SK-N-SH (cell line): ENCODE results near the gene CHRM5. TPM values are rescaled to one million over a fixed set of nuclear protein-coding genes. Genes with fewer than 3 reads are reported as not detected.

Experiments
- CTCF ChIA-PET: fragments of 300-600, 350-600 bp; formaldehyde crosslinking; extraction: SDS; loops from one replicate; lab custom pipeline; 2021; lab: Yijun Ruan, JAX
- POLR2A ChIA-PET: fragments of 350-600 bp; sonication (Branson Sonifier 250); formaldehyde crosslinking; extraction: SDS; loops from one replicate; lab custom pipeline; 2020; ENCODE audit warnings: antibody characterized with exemption, inconsistent platforms; lab: Yijun Ruan, JAX
- DNase-seq: peaks from one replicate; pipeline ENCODE4 v3.0.0; 2012
- H2AFZ ChIP-seq: fragments of 200-600 bp; sonication (generic); 2 replicates; pipeline ENCODE4 v1.8.1; 2016; ENCODE audit warnings: antibody characterized with exemption, mild to moderate bottlenecking, low read depth
- H3F3A ChIP-seq: fragments of 200-600 bp; sonication (generic); replicated peaks from 2 replicates; pipeline ENCODE3; 2016; ENCODE audit warnings: antibody characterized with exemption, mild to moderate bottlenecking; ENCODE audit not compliant: insufficient read depth
- H3K27ac ChIP-seq, 2 experiments: fragments of 200-500 bp in 1 of 2; fragments of 200-600 bp in 1 of 2; sonication (Bioruptor generic) in 1 of 2; sonication (generic), shearing (Covaris generic) in 1 of 2; 2 replicates each; pipeline versions ENCODE4 v1.5.1 to v1.6.1; 2014 to 2016; ENCODE audit warnings: low read depth in 2 of 2, inconsistent platforms in 1 of 2, low read length in 1 of 2, mild to moderate bottlenecking in 1 of 2, mixed read lengths in 1 of 2
- H3K27me3 ChIP-seq: fragments of 200-600 bp; sonication (generic), shearing (Covaris generic); 2 replicates; pipeline ENCODE4 v1.6.1; 2016; ENCODE audit warnings: mixed run types; ENCODE audit not compliant: insufficient read depth
- H3K36me3 ChIP-seq, 2 experiments: fragments of 200-500 bp in 1 of 2; fragments of 200-600 bp in 1 of 2; sonication (Bioruptor generic) in 1 of 2; sonication (generic) in 1 of 2; replicated peaks in 1 of 2; 2 replicates each; pipeline versions ENCODE3 to v1.5.1; 2014 to 2016; ENCODE audit warnings: low read length in 1 of 2, mild to moderate bottlenecking in 1 of 2; ENCODE audit not compliant: insufficient read depth in 2 of 2, control insufficient read depth in 1 of 2
- H3K4me1 ChIP-seq, 2 experiments: fragments of 200-500 bp in 1 of 2; fragments of 200-600 bp in 1 of 2; sonication (Bioruptor generic) in 1 of 2; sonication (generic), shearing (Covaris generic) in 1 of 2; 2 replicates each; pipeline versions ENCODE4 v1.5.1 to v1.6.1; 2014 to 2016; ENCODE audit warnings: low read depth in 1 of 2, low read length in 1 of 2, mixed run types in 1 of 2; ENCODE audit not compliant: insufficient read depth in 2 of 2, control insufficient read depth in 1 of 2
- H3K4me2 ChIP-seq: fragments of 200-600 bp; sonication (generic), shearing (Covaris generic); 2 replicates; pipeline ENCODE4 v1.6.1; 2017; ENCODE audit warnings: mixed run types
- H3K4me3 ChIP-seq, 2 experiments: fragments of 200-500 bp in 1 of 2; fragments of 200-600 bp in 1 of 2; sonication (Bioruptor generic) in 1 of 2; sonication (generic), shearing (Covaris generic) in 1 of 2; 2 replicates each; pipeline versions ENCODE4 v1.5.1 to v1.8.1; 2014 to 2016; ENCODE audit warnings: low read depth in 2 of 2, inconsistent platforms in 1 of 2, low read length in 1 of 2, mild to moderate bottlenecking in 1 of 2, mixed read lengths in 1 of 2, moderate library complexity in 1 of 2
- H3K79me2 ChIP-seq: fragments of 200-600 bp; sonication (generic); 2 replicates; pipeline ENCODE4 v1.8.1; 2017; ENCODE audit warnings: mild to moderate bottlenecking; ENCODE audit not compliant: insufficient read depth
- H3K9ac ChIP-seq: fragments of 200-600 bp; sonication (generic); 2 replicates; pipeline ENCODE4 v1.6.1; 2017; ENCODE audit warnings: mixed run types
- H3K9me2 ChIP-seq: fragments of 200-600 bp; sonication (generic); 2 replicates; pipeline ENCODE4 v1.6.1; 2017; ENCODE audit warnings: mixed run types
- H3K9me3 ChIP-seq: fragments of 200-600 bp; sonication (generic); 2 replicates; pipeline ENCODE4 v1.6.1; 2017; ENCODE audit warnings: mixed run types, mild to moderate bottlenecking, moderate library complexity
- H4K20me1 ChIP-seq: fragments of 200-600 bp; sonication (generic); 2 replicates; pipeline ENCODE4 v1.6.1; 2017; ENCODE audit warnings: mild to moderate bottlenecking, mixed run types; ENCODE audit not compliant: insufficient read depth
- CHD2 ChIP-seq: fragments of 150-350 bp; IDR thresholded peaks from 2 replicates; pipeline ENCODE4 v1.6.1; 2018; ENCODE audit warnings: low read length; ENCODE audit not compliant: partially characterized antibody
- ELF1 ChIP-seq: IDR thresholded peaks from 2 replicates; pipeline ENCODE4 v1.4.0; 2012
- EZH2phosphoT487 ChIP-seq: fragments of 200-600 bp; sonication (generic); IDR thresholded peaks from 2 replicates; pipeline ENCODE4 v1.6.1; 2017; ENCODE audit warnings: low read depth, mixed run types, mild to moderate bottlenecking, antibody characterized with exemption, moderate library complexity, borderline replicate concordance
- FOSL2 ChIP-seq: IDR thresholded peaks from 2 replicates; pipeline ENCODE4 v1.4.0; 2012; ENCODE audit warnings: low read depth, mild to moderate bottlenecking, moderate library complexity, borderline replicate concordance
- FOXJ3 ChIP-seq: sonication (generic); formaldehyde crosslinking; IDR thresholded peaks from 2 replicates; pipeline ENCODE4 v1.5.1; 2020; ENCODE audit warnings: mild to moderate bottlenecking, missing genetic modification reagents
- FOXM1 ChIP-seq: IDR thresholded peaks from 2 replicates; pipeline ENCODE4 v1.4.0; 2012; ENCODE audit warnings: low read depth, mild to moderate bottlenecking
- GATA2 ChIP-seq: sonication (generic); formaldehyde crosslinking; IDR thresholded peaks from 2 replicates; pipeline ENCODE4 v1.5.0; 2020; ENCODE audit warnings: mild to moderate bottlenecking, missing genetic modification reagents
- MXI1 ChIP-seq: IDR thresholded peaks from 2 replicates; pipeline ENCODE4 v1.6.1; 2012; ENCODE audit warnings: mild to moderate bottlenecking, low read depth, low read length, improper control_type of control experiment
- RAD21 ChIP-seq: IDR thresholded peaks from 2 replicates; pipeline ENCODE4 v1.6.1; 2012; ENCODE audit warnings: mild to moderate bottlenecking, low read length
- RCOR1 ChIP-seq: fragments of 150-350 bp; IDR thresholded peaks from 2 replicates; pipeline ENCODE4 v1.6.1; 2017; ENCODE audit warnings: antibody characterized with exemption, low read length
- RFX5 ChIP-seq: IDR thresholded peaks from 2 replicates; pipeline ENCODE4 v1.6.1; 2012; ENCODE audit warnings: mild to moderate bottlenecking, improper control_type of control experiment, low read length
- RXRA ChIP-seq: IDR thresholded peaks from 2 replicates; pipeline ENCODE4 v1.4.0; 2012; ENCODE audit warnings: low read depth, mild to moderate bottlenecking, borderline replicate concordance
- TAF1 ChIP-seq: IDR thresholded peaks from 2 replicates; pipeline ENCODE4 v1.6.1; 2012; ENCODE audit warnings: low read depth, mild to moderate bottlenecking, low read length, moderate library complexity, borderline replicate concordance
- TCF12 ChIP-seq: IDR thresholded peaks from 2 replicates; pipeline ENCODE4 v1.4.0; 2012
- TEAD4 ChIP-seq: IDR thresholded peaks from 2 replicates; pipeline ENCODE4 v1.4.0; 2012; ENCODE audit warnings: mild to moderate bottlenecking, borderline replicate concordance; ENCODE audit not compliant: insufficient read depth
- USF1 ChIP-seq: IDR thresholded peaks from 2 replicates; pipeline ENCODE4 v1.4.0; 2012; ENCODE audit warnings: low read depth, borderline replicate concordance
- YY1 ChIP-seq: IDR thresholded peaks from 2 replicates; pipeline ENCODE4 v1.4.0; 2012; ENCODE audit warnings: low read depth, mild to moderate bottlenecking
- ZBTB33 ChIP-seq: IDR thresholded peaks from 2 replicates; pipeline ENCODE4 v1.4.0; 2012; ENCODE audit warnings: low read depth, borderline replicate concordance
- WGBS: methylation state at CpG from one replicate; pipeline ENCODE4 v1.1.6; 2017; ENCODE audit warnings: low lambda C conversion rate; 5-methylcytosine and 5-hydroxymethylcytosine counted together
- polyA plus RNA-seq, 3 experiments: library from polyadenylated mRNA; depleted of rRNA; stranded (reverse); fragments of >200 nt; gene quantifications; 2 replicates each; pipeline ENCODE4 v1.2.3, GENCODE V29; 2012

The CHRM5 gene
- polyA plus RNA-seq, 1 of the 3 experiments (the other 2 are of a cell fraction) = 0.03 TPM

DNA sequence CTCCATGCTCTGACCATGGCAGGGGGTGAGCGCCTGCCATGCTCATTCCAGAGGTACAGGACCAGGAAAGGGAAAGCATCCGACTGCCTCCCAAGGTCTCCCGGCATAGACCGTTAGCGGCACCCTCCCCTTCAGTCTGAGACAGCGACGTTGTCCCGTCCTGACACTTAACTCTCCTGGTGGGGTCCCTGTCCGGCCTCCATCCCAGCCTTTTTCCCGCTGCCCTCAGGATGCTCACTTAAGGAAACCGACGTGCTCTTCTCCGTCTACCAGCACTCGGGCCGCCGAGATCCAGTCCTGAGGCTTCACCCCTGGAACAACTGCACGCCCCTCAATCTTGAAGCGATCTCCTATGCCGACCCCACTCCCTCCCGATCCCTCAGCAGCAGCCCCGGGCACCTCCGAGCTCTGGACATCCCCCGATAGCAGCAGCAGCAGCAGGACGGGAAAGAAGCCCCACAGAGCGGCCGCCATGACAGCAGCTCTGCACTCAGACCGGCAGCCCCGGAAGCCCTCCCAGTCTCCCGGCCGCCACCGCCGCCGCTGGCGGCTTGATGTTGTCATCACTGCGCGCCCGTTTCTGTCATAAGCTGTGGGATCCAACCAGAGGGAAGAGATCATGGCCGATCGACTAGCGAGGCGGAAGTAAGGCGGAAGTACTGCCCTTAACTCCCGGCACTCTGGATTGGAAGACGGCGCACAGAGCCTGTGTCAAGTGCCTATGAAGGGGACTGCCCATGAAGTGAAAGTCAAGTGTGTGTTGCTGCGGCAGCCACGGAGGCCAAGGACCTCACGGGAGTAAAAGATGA is 133.3 kb downstream of the CHRM5 start, which contains the start of the genes EMC7 and PGBD4 (continued):
- TF ChIP-seq MXI1 (peak; percentile 97), FOXM1 (no peak), RXRA (no peak), TAF1 (peak; percentile 81), FOXJ3 (CRISPR knock-in tag) (no peak), YY1 (peak; percentile 95), USF1 (no peak), TEAD4 (no peak), CHD2 (peak; percentile 90), RFX5 (no peak), RCOR1 (no peak), ZBTB33 (no peak), RAD21 (no peak), FOSL2 (no peak)

- H3K36me3 ChIP-seq = no peaks in the 10 kb centered on the region
- no peaks in the 10 kb centered on the region for H3K9me2 ChIP-seq
- TF ChIP-seq TCF12 (no peak), USF1 (peak; percentile 91), EZH2phosphoT487 (no peak), FOXM1 (no peak), RXRA (no peak), ELF1 (no peak), CHD2 (no peak), GATA2 (CRISPR knock-in tag) (no peak)
- CTCF ChIA-PET = interaction anchor here (0.9 to 1.2 kb wide), 3 partner anchors 8 to 265 kb away, joined by 3 to 4 read pairs (median 3); partner anchors contain the start of genes KATNBL1 and LPCAT4
- peak overlapping the region; percentile 71 for H3K4me2 ChIP-seq
- peak overlapping the region; percentile 84 for H2AFZ ChIP-seq
- H3K9ac ChIP-seq = peak overlapping the region; percentile 89
- H3K4me1 ChIP-seq = peaks cover 8 to 9% of the 10 kb centered on the region in 2 experiments
- peak overlapping the region; percentile 69 to 86 for H3K4me3 ChIP-seq
- H3K9me3 ChIP-seq = no peaks in the 10 kb centered on the region
- peaks cover 52% of the 10 kb centered on the region for H3K79me2 ChIP-seq
- WGBS = 19% methylated on average over 29 of the region's 29 CpGs
- 0 out of 2 replicates have a peak, but pooled peaks cover 4% of the 10 kb centered on the region for H4K20me1 ChIP-seq
- no peak for DNase-seq
- POLR2A ChIA-PET = interaction anchor here (0.7 to 1.1 kb wide), 3 partner anchors 15 to 123 kb away, joined by 3 to 9 read pairs (median 4); partner anchors contain the start of gene EMC4
- H3K27me3 ChIP-seq = no peaks in the 10 kb centered on the region
- H3K27ac ChIP-seq = peak overlapping the region; percentile 81 to 85
- H3F3A ChIP-seq = peaks cover 9% of the 10 kb centered on the region
These were observed 134.1 kb downstream of the CHRM5 start for GRCh38 chr15:34102175-34102925.
